ENCODE measurements around the gene GRID1. TPM values are rescaled to one million over a fixed set of nuclear protein-coding genes. Genes with fewer than 3 reads are reported as not detected.
"Not testable (repeated sequence)": the region's sequence is repeated elsewhere in the genome, so short reads cannot be mapped to it uniquely, and the experiment has no call there.

GRID1 gene
- total and polyA plus RNA-seq, 9 of the 15 experiments (the other 6 are each of a cell fraction or from before 2014, with no cell fraction given), result 0.01 to 7.2 (median 1.2) TPM

DNA sequence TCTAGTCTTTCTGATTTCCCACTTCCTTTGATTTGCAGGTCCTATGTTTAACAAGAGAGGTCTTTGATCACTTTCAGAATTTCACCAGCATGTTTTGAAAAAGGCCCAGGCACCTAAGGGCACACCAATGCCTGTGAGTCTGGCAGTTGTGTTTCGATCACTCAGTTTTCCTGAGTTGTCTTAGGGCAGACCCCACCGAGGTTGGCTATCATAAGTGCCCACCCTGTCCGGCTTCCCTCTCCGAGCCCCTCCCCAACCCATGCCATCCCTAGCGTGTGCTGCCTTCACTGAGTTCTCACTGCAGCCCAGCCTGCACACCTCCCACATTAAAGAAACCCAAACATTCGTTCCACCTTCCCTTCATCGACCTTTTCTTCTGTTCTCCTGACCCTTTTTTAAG is 257.9 kb downstream of the GRID1 start (continued):
- TF ChIP-seq, protein P1, sequence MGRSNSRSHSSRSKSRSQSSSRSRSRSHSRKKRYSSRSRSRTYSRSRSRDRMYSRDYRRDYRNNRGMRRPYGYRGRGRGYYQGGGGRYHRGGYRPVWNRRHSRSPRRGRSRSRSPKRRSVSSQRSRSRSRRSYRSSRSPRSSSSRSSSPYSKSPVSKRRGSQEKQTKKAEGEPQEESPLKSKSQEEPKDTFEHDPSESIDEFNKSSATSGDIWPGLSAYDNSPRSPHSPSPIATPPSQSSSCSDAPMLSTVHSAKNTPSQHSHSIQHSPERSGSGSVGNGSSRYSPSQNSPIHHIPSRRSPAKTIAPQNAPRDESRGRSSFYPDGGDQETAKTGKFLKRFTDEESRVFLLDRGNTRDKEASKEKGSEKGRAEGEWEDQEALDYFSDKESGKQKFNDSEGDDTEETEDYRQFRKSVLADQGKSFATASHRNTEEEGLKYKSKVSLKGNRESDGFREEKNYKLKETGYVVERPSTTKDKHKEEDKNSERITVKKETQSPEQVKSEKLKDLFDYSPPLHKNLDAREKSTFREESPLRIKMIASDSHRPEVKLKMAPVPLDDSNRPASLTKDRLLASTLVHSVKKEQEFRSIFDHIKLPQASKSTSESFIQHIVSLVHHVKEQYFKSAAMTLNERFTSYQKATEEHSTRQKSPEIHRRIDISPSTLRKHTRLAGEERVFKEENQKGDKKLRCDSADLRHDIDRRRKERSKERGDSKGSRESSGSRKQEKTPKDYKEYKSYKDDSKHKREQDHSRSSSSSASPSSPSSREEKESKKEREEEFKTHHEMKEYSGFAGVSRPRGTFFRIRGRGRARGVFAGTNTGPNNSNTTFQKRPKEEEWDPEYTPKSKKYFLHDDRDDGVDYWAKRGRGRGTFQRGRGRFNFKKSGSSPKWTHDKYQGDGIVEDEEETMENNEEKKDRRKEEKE (IDR thresholded peaks at IDR 0.05; ENCODE audit: borderline replicate concordance in 1 of 2, control insufficient read depth in 1 of 2, low read depth in 2 of 2, low read length in 1 of 2), result no peak
- TF ChIP-seq KAT8 (IDR thresholded peaks at IDR 0.05; ENCODE audit: low read depth) (no peak), ZNF696 (CRISPR knock-in tag; conservative IDR thresholded peaks at IDR 0.05) (no peak), TEAD4 (IDR thresholded peaks at IDR 0.05; ENCODE audit: low read length) (no peak), TEAD4 (CRISPR knock-in tag; IDR thresholded peaks at IDR 0.05; ENCODE audit: borderline replicate concordance) (no peak), ZNF785 (CRISPR knock-in tag; IDR thresholded peaks at IDR 0.05) (no peak), HSF4 (CRISPR knock-in tag; IDR thresholded peaks at IDR 0.05; ENCODE audit: borderline replicate concordance) (no peak), TAL1 (IDR thresholded peaks at IDR 0.05) (no peak), PPARD (CRISPR knock-in tag; IDR thresholded peaks at IDR 0.05) (no peak), COPS2 (conservative IDR thresholded peaks at IDR 0.05) (no peak)

DNA sequence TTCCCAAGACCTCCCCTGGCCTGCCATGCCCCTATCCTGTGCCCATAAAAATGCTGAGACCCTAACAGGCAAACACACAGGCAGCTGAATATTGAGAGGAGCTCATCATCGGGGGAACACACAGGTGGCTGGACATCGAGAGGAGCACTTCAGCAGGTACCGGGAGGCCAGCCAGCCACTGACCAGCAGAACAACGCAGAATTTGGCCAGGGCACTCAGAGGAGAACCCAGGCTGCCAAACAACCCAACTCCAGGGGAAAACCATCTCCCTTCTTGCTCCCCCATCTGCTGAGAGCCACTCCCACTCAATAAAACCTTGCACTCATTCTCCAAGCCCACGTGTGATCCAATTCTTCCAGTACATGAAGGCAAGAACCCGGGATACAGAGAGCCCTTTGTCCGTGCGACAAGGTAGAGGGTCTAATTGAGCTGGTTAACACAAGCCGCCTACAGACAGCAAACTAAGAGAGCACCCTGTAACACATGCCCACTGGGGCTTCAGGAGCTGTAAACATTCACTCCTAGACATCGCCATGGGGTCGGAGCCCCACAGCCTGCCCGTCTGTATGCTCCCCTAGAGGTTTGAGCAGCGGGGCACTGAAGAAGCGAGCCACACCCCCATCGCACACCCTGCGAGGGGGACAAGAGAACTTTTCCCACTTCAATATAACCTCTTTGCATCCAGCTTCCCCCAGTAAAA is 258.8 kb downstream of the GRID1 start:
- DNase-seq (ENCODE audit: extremely low read depth in 1 of 4, low spot score in 3 of 4); H3K4me1 ChIP-seq (replicated peaks in 1 of 2; ENCODE audit: control insufficient read depth in 2 of 2, insufficient read depth in 2 of 2, low read length in 2 of 2); intact Hi-C loops (cut with micrococcal nuclease); in situ Hi-C loops (cut with MboI); H3K27me3 ChIP-seq (ENCODE audit: control insufficient read depth in 2 of 2, insufficient read depth in 2 of 2, low read length in 2 of 2); H3K9me1 ChIP-seq (ENCODE audit: control insufficient read depth, insufficient read depth, low read length); ATAC-seq; H3K4me3 ChIP-seq; POLR2A ChIA-PET; H3K9me3 ChIP-seq (replicated peaks; ENCODE audit: control insufficient read depth, insufficient read depth, low read depth, low read length); CTCF ChIA-PET (ENCODE audit: low intra/inter-chr PET ratio); H3K4me2 ChIP-seq (ENCODE audit: insufficient read depth, low read length); FAIRE-seq; H3K9ac ChIP-seq (ENCODE audit: insufficient read depth in 1 of 2, low read depth in 2 of 2, low read length in 2 of 2); H3K36me3 ChIP-seq (ENCODE audit: control insufficient read depth, insufficient read depth, low read length); H4K20me1 ChIP-seq (replicated peaks; ENCODE audit: control insufficient read depth, insufficient read depth, low read length); BruUV-seq (replicated peaks); H2AFZ ChIP-seq (ENCODE audit: low read depth, low read length); H3K79me2 ChIP-seq (ENCODE audit: control insufficient read depth, insufficient read depth, low read length); H3K27ac ChIP-seq (ENCODE audit: extremely low read depth, low read depth, low read length): not testable (repeated sequence)
- under 1% methylated on average over 12 of the region's 16 CpGs for WGBS (ENCODE audit: insufficient coverage, low coverage, missing lambda C conversion rate)
